HG02943 (cell line): Measurements from ENCODE around the gene HOXD10.

Source experiments
- ATAC-seq: cut with Tn5 transposase; IDR thresholded peaks from one replicate; pipeline ENCODE4 v1.9.1; 2021; ENCODE audit warnings: mild to moderate bottlenecking, low read depth, moderate library complexity; ENCODE audit not compliant: unreplicated experiment

HOXD10 gene

DNA sequence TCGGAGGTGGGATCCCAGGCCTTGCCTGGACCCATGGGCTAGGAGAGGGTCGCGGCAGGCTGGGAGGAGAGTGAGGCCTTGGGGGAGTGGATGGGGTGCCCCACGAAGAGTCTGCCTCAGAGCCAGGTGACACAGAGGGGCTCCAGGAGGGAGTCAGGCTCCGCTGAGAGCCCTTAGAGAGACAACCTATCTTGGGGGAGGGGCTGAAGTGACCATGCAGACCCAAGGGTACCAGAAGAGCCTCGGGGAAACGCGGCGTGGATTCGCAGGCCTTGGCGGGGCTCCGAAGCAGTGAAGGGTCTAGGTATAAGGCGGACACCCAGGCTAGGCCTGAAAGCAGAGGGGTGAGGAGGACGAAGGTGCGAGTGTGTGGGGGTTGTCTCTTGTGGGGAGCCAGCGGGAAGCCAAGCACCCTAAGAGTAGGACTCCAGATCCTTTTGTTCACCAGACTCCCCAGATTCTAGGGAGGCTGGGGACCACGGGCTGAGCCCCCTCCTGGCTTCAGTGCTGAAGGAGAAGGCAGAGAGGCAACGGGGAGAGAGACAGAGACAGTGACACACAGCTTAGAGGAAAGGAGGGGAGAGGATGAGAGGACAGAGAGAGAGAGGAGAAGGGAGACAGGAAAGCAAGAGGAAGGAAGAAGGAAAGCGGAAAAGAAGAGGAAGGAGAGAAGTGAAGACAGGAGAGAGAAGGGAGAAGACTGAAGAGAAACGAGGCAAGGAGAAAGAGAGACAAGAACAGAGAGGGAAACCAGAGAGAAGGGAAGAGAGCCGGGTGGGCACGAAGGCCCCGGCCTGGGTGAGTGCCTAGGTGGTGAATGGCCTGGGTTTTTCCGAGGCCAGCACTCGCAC lies 10.6 kb upstream of the HOXD10 start:
- no peak for ATAC-seq

GRCh38 chr2:176106581-176107539 lies 9.7 kb upstream of the HOXD10 start, which contains the start of gene HOXD11:
Gene HOXD11, plus strand, starts transcription at chr2:176107280. Its CDS starts 76 bp downstream, at chr2:176107356.
- ATAC-seq = no peak

DNA sequence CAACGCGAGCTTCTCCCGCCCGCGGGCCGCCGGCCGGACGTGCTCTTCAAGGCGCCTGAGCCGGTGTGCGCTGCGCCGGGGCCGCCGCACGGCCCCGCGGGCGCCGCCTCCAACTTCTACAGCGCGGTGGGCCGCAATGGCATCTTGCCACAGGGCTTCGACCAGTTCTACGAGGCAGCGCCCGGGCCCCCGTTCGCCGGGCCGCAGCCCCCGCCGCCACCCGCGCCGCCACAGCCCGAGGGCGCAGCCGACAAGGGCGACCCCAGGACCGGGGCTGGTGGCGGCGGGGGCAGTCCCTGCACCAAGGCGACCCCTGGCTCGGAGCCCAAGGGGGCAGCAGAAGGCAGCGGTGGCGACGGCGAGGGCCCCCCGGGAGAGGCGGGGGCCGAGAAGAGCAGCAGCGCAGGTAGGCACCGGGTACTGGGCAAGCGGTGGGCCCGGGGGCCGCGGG lies 8.8 kb upstream of the HOXD10 start:
- no peak for ATAC-seq

GRCh38 chr2:176109192-176109901 lies 7.2 kb upstream of the HOXD10 start:
- ATAC-seq = no peak

GRCh38 chr2:176109946-176110345 lies 6.6 kb upstream of the HOXD10 start:
- no peak for ATAC-seq

DNA sequence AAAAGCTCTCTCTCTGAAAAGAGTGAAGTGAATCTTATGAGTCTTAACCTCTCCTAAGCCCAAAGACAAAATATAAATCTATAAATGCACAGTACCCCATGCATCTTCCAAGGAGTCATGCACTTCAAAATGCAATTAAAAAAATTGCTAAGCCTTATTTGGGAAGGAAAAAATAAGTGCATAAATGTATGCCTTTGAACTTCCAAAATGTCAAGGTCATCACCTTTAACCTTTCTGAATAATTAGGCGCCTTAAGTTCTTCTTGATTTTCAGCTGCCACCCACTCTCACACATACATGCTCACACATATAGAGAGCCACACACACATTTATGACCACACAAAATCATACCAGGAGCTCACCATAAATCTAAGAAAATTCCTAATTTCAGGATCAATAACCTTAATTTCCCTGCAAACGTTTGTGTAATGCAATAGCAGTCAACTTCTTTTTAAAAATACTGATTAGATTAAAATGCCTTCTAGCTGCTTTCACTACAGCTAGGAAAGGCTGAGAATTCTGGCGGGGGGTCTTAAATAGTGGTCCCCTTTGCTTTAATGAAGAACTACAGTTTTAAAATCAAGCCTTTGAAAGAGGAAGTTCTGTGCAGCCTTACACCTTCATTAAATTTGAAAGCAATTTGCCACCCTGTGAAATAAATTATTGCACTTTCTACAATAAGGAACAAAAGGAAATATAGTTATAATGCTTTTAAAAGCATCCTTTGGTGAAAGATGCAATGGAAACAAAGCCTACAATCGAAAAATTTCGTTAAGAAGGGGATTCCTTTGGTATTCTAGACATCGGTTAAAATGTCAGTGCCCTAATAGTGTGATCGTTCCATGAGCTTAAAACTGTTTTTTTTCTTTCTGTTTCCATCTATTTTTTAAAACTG lies 5.9 kb upstream of the HOXD10 start:
- no peak for ATAC-seq

- no peak for ATAC-seq
Measured at GRCh38 chr2:176111309-176111663, 5.3 kb upstream of the HOXD10 start.

- no peak for ATAC-seq
Measured at GRCh38 chr2:176111846-176112374, 4.7 kb upstream of the HOXD10 start.

- no peak for ATAC-seq
Measured at GRCh38 chr2:176112375-176113302, 3.9 kb upstream of the HOXD10 start.

DNA sequence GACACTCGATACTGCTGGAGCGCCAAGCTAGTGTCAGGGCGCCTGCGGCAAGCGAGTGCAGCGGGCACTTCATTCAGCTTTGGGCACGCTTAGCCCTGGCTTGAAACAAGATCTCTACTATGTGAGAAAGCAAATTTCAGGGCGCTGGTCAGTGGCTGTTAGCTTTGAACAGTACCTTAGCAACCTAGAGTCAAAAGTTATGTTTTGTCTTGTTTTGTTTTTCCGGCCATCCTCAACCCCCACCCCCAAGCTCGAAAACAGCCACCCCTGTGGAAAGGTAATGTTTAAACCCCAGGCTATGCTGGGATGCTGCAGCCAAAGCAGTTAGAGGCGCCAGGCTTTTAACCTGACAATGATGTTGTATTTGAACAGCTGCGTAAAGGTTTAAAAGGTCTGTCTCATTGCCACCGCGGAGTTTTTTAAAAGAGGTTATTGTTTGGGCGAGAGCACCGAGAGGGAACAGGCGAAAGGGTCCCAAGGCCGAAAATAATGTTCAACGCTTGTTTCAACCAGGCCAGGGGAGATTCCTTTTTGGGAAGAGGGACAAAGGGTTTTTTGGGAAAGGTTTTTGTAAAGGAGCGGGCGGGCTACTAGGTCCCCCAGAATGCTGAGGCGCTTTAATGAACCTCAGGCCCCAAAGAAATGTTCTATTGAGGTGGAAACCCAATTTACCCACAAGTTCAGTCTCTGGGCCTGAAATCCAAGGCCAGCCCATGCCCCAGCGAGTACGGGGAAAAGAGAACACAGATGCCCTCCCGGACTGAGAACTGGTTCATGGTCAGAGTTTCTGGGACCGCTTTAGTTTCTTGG lies 2.3 kb upstream of the HOXD10 start:
- ATAC-seq = no peak

- no peak for ATAC-seq
Measured at GRCh38 chr2:176114930-176115625, 1.5 kb upstream of the HOXD10 start.

DNA sequence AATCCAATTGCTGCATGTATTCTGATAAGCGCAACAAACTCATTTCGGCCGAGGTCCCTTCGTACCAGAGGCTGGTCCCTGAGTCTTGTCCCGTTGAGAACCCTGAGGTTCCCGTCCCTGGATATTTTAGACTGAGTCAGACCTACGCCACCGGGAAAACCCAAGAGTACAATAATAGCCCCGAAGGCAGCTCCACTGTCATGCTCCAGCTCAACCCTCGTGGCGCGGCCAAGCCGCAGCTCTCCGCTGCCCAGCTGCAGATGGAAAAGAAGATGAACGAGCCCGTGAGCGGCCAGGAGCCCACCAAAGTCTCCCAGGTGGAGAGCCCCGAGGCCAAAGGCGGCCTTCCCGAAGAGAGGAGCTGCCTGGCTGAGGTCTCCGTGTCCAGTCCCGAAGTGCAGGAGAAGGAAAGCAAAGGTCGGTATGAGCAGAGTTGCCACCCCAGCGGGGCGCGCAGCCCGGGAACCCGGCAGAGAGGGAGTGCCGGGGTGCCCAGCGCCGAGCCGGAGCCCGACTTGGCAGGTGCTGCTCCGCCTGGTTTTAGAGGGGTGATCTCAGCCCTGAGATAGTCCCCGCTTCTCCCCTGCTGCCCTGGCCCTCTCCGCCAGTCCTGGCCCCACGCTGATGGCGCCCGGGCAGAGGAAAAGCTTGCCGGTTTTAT lies 714 bp downstream of the HOXD10 start:
- ATAC-seq = no peak

DNA sequence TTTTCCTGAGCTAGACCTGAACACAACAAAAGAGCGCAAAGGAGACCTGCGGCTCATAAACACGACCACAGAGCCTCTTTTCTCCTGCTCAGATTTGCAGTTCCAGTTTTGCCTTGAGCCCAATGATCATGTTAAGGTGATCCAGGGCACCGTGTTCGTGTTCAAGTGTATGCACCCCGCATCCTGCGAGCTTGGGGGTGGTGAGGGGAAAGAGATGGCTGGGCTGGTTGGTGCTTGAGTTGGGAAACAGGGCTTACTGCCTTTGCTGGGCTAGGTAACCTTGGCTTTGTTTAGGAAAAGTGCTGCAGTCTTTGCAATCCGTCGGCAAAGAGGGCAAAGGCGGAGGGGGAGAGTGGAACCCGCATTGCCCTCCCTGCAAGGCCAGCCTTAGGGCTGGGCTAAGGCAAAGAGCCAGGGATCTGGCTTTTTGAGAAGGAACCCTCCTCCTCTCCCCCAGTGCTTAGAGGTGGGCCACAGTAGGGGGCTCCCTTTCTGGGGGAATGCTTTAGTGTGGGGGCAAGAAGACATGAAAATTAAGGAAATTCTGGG lies 1.3 kb downstream of the HOXD10 start:
- no peak for ATAC-seq

- ATAC-seq = no peak
Measured at GRCh38 chr2:176118601-176119339, 2.2 kb downstream of the HOXD10 start.

DNA sequence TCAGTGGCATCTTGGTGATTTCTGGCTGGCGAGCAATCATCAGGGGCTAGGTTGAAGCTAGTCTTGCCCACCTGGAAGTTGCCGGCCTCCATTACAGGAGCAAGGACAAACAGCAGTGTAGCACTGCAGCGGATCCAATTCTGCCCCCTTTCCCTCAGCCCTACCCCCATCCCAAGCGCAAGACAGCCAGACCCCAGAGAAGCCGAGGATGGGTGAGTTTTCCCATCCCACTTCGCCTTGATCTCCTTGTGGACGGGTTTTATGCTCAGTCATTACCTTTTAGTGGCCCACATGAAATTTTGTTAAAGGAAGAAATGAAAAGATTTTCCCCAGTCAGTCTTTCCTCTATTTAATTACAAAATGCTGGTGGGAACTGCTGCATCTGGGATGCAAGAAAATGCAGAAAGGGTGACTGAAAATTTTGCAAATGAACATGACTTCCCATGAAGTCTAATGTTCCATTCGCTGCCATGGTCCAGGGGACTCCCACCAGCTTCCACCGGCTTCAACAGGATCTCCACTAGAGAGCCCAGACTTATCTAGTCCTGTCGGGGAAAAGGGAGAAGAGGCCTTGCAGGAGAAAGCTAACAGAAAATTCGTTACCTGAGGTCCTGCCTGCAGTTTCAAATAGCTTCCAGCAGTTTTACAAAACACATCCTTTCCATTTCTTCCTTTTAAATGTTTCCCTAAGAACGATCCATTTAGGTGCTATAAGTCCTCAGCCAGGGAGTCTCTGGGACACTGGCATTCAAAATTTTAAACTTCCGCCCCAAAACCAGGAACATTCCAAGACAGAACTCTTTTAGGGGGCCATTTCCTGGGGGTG lies 4.0 kb downstream of the HOXD10 start:
- no peak for ATAC-seq
